ENCODE data around the gene LIN37. TPM values are rescaled to one million over a fixed set of nuclear protein-coding genes. Genes with fewer than 3 reads are reported as not detected.

The LIN37 gene
- total RNA-seq, 1 experiment from 2014 or later = 5.9 TPM

GRCh38 chr19:35713904-35714495, 34.4 kb upstream of the LIN37 start:
- peaks cover 10% of the 10 kb centered on the region; the same call in 1 of the 2 replicates for H3K4me1 ChIP-seq (ENCODE audit: insufficient read depth, low read length)
- no peak overlapping the region for H2BK12ac ChIP-seq (ENCODE audit: insufficient read length, low read depth, low read length)
- H3K4ac ChIP-seq (ENCODE audit: low read depth, low read length) = no peak overlapping the region
- Mint-ChIP-seq H3K9me3 (no peaks in the 10 kb centered on the region; a peak in 1 of 5 replicates), H3K36me3 (ENCODE audit: insufficient read depth in 1 of 3, low read depth in 3 of 3) (peaks cover 0 to 7% (median 6%) of the 10 kb centered on the region in 3 experiments; a peak in 5 of 7 replicates), H3K4me1 (peaks cover 43% of the 10 kb centered on the region in 2 experiments), H3K27ac (peak overlapping the region in 1 of 3 experiments; percentile 66; a peak in 1 of 7 replicates), H3K4me3 (peak overlapping the region in 1 of 2 experiments; percentile 5; a peak in 1 of 5 replicates), H3K27me3 (ENCODE audit: low read depth) (no peaks in the 10 kb centered on the region; the same call in 1 of the 2 replicates)
- no peak overlapping the region for H3K18ac ChIP-seq (ENCODE audit: insufficient read length, low read depth, low read length)
- H2AFZ ChIP-seq (ENCODE audit: low read length) = no peak overlapping the region
- no peak overlapping the region for H4K91ac ChIP-seq (ENCODE audit: insufficient read length, low read depth, low read length)
- no peak overlapping the region for H3K9ac ChIP-seq (ENCODE audit: extremely low read depth, insufficient read length, low read length)
- H3K79me1 ChIP-seq (ENCODE audit: insufficient read depth, low read depth, low read length, poor library complexity, severe bottlenecking) = no peaks in the 10 kb centered on the region
- no peak overlapping the region for H2BK120ac ChIP-seq (ENCODE audit: low read depth, low read length, poor library complexity, severe bottlenecking)
- H3K27ac ChIP-seq (ENCODE audit: insufficient read length, low read depth, low read length) = no peak overlapping the region
- no peak overlapping the region for H4K5ac ChIP-seq (ENCODE audit: insufficient read length, low read depth, low read length)
- TF ChIP-seq CTCF (conservative IDR thresholded peaks at IDR 0.05) = no peak
- peaks cover 6% of the 10 kb centered on the region; the same call in 1 of the 2 replicates for H3K79me2 ChIP-seq (ENCODE audit: insufficient read depth, low read length)
- DNase-seq = no peak
- H3K23ac ChIP-seq (ENCODE audit: insufficient read length, low read depth, low read length) = no peak overlapping the region
- H3K14ac ChIP-seq (ENCODE audit: insufficient read depth, low read length) = no peak overlapping the region; the same call in 1 of the 2 replicates
- H4K8ac ChIP-seq (replicated peaks; ENCODE audit: insufficient read length, low read depth, low read length) = no peak overlapping the region
- no peak overlapping the region for H2BK5ac ChIP-seq (ENCODE audit: insufficient read length, low read length)
- no peak overlapping the region for H3K4me2 ChIP-seq (ENCODE audit: insufficient read depth, insufficient read length, low read length)
- no peaks in the 10 kb centered on the region for H3K9me3 ChIP-seq (ENCODE audit: control insufficient read depth, low read depth, low read length)
- H2BK15ac ChIP-seq (ENCODE audit: low read depth, low read length) = no peak overlapping the region
- H3K23me2 ChIP-seq (ENCODE audit: insufficient read length, low read depth, low read length, poor library complexity, severe bottlenecking) = peaks cover 18% of the 10 kb centered on the region
- no peaks in the 10 kb centered on the region for H3K27me3 ChIP-seq (ENCODE audit: insufficient read depth, low read length)
- whole genome bisulfite sequencing (ENCODE audit: extremely low coverage, insufficient read length, low lambda C conversion rate) = no CpG with 5 or more reads among the region's 12 CpGs
- H2BK20ac ChIP-seq (ENCODE audit: low read depth, low read length, poor library complexity, severe bottlenecking) = no peak overlapping the region
- H4K20me1 ChIP-seq (ENCODE audit: control insufficient read depth, insufficient read depth, insufficient read length) = peaks cover under 1% of the 10 kb centered on the region
- no peak overlapping the region for H3T11ph ChIP-seq (ENCODE audit: low read length)
- H3K56ac ChIP-seq (ENCODE audit: insufficient read length, low read depth, low read length) = no peak overlapping the region
- no peak overlapping the region for H2AK5ac ChIP-seq (ENCODE audit: insufficient read length, low read length)

Measured in H9 (cell line).